IMR-90 (cell line): ENCODE results near the gene WLS. TPM values are rescaled to one million over a fixed set of nuclear protein-coding genes. Genes with fewer than 3 reads are reported as not detected.

ENCODE experiments used
- ATAC-seq: fragments of 200-7000 bp; cut with Tn5 transposase; 2 replicates; pipeline ENCODE4 v1.9.1; 2020; ENCODE audit warnings: low read depth, mild to moderate bottlenecking, moderate library complexity
- BruUV-seq: library from RNA; stranded (reverse); fragments of 400-500 nt; replicated peaks from 2 replicates; lab custom pipeline; 2021; lab: Mats Ljungman, UMichigan
- CTCF ChIA-PET: fragments of 300-600 bp; formaldehyde crosslinking; extraction: SDS; loops from one replicate; lab custom pipeline; 2021; ENCODE audit warnings: antibody characterized with exemption; lab: Yijun Ruan, JAX
- POLR2A ChIA-PET: fragments of 300-600 bp; sonication (Branson Sonifier 250); formaldehyde crosslinking; loops from one replicate; lab custom pipeline; 2022; ENCODE audit warnings: antibody characterized with exemption; ENCODE audit not compliant: unreplicated experiment; lab: Charles Lee
- DNase-seq: peaks from one replicate; pipeline ENCODE4 v3.0.0; 2013
- H2AFZ ChIP-seq: replicated peaks from 2 replicates; pipeline ENCODE3; 2013; ENCODE audit warnings: low read length, mild to moderate bottlenecking; ENCODE audit not compliant: poor library complexity
- H2AK5ac ChIP-seq: 2 replicates; pipeline ENCODE4 v1.6.1; 2013; ENCODE audit warnings: low read depth, low read length, inconsistent platforms
- H2AK9ac ChIP-seq: replicated peaks from 2 replicates; pipeline ENCODE3; 2013; ENCODE audit warnings: mild to moderate bottlenecking, low read depth, low read length, moderate library complexity; ENCODE audit not compliant: poor library complexity
- H2BK120ac ChIP-seq: 2 replicates; pipeline ENCODE4 v1.6.1; 2013; ENCODE audit warnings: low read depth, low read length, inconsistent platforms
- H2BK15ac ChIP-seq: 3 replicates; pipeline ENCODE4 v1.6.1; 2013; ENCODE audit warnings: low read depth, low read length, inconsistent platforms
- H2BK20ac ChIP-seq: 2 replicates; pipeline ENCODE4 v1.6.1; 2013; ENCODE audit warnings: low read depth, mild to moderate bottlenecking, inconsistent platforms, low read length, moderate library complexity
- H2BK5ac ChIP-seq: 2 replicates; pipeline ENCODE4 v1.6.1; 2013; ENCODE audit warnings: mild to moderate bottlenecking, low read depth, low read length, inconsistent platforms; ENCODE audit not compliant: poor library complexity, severe bottlenecking
- H3K14ac ChIP-seq: replicated peaks from 2 replicates; pipeline ENCODE4 v1.6.1; 2013; ENCODE audit warnings: low read depth, low read length, inconsistent platforms
- H3K18ac ChIP-seq: 2 replicates; pipeline ENCODE4 v1.6.1; 2013; ENCODE audit warnings: low read depth, low read length, control low read depth
- H3K23ac ChIP-seq: 2 replicates; pipeline ENCODE4 v1.6.1; 2013; ENCODE audit warnings: low read depth, low read length, inconsistent platforms
- H3K27ac ChIP-seq: 2 replicates; pipeline ENCODE4 v1.5.1; 2013; ENCODE audit warnings: mild to moderate bottlenecking, control low read depth, low read length; ENCODE audit not compliant: insufficient read depth
- H3K27me3 ChIP-seq: 2 replicates; pipeline ENCODE4 v1.6.1; 2013; ENCODE audit warnings: low read length; ENCODE audit not compliant: control insufficient read depth, insufficient read depth
- H3K36me3 ChIP-seq: 2 replicates; pipeline ENCODE4 v1.6.1; 2013; ENCODE audit warnings: low read length, mixed read lengths; ENCODE audit not compliant: control insufficient read depth, insufficient read depth
- H3K4ac ChIP-seq: 2 replicates; pipeline ENCODE4 v1.6.1; 2013; ENCODE audit warnings: low read depth, low read length, inconsistent platforms
- H3K4me1 ChIP-seq: 2 replicates; pipeline ENCODE4 v1.6.1; 2013; ENCODE audit warnings: low read length, mixed read lengths; ENCODE audit not compliant: control insufficient read depth, insufficient read depth
- H3K4me2 ChIP-seq: 2 replicates; pipeline ENCODE4 v1.6.1; 2013; ENCODE audit warnings: low read depth, mild to moderate bottlenecking, control low read depth, low read length, moderate library complexity
- H3K4me3 ChIP-seq: 2 replicates; pipeline ENCODE4 v1.5.1; 2013; ENCODE audit warnings: low read depth, mild to moderate bottlenecking, control low read depth, low read length, moderate library complexity; ENCODE audit not compliant: insufficient read depth
- H3K56ac ChIP-seq: 2 replicates; pipeline ENCODE4 v1.6.1; 2013; ENCODE audit warnings: low read length, inconsistent platforms; ENCODE audit not compliant: insufficient read depth; ENCODE audit errors: extremely low read depth
- H3K79me1 ChIP-seq, 2 experiments: 2 replicates each; pipeline ENCODE4 v1.6.1; 2013; ENCODE audit warnings: low read length in 2 of 2, inconsistent platforms in 1 of 2, low read depth in 1 of 2
- H3K9ac ChIP-seq: 2 replicates; pipeline ENCODE4 v1.6.1; 2013; ENCODE audit warnings: low read depth, low read length, control low read depth
- H3K9me1 ChIP-seq: 2 replicates; pipeline ENCODE4 v1.6.1; 2013; ENCODE audit warnings: low read length, inconsistent platforms; ENCODE audit not compliant: insufficient read depth
- H3K9me3 ChIP-seq: 2 replicates; pipeline ENCODE4 v1.6.1; 2013; ENCODE audit warnings: low read length; ENCODE audit not compliant: control insufficient read depth, insufficient read depth
- H4K20me1 ChIP-seq: 2 replicates; pipeline ENCODE4 v1.6.1; 2013; ENCODE audit warnings: low read length, inconsistent platforms; ENCODE audit not compliant: insufficient read depth
- H4K5ac ChIP-seq: 2 replicates; pipeline ENCODE4 v1.6.1; 2013; ENCODE audit warnings: mild to moderate bottlenecking, low read depth, low read length, control low read depth
- H4K8ac ChIP-seq, 2 experiments: 2 replicates each; pipeline ENCODE4 v1.6.1; 2013; ENCODE audit warnings: low read depth in 2 of 2, low read length in 2 of 2, control low read depth in 1 of 2, inconsistent platforms in 1 of 2
- H4K91ac ChIP-seq: 2 replicates; pipeline ENCODE4 v1.6.1; 2013; ENCODE audit warnings: low read depth, low read length, inconsistent platforms; ENCODE audit not compliant: insufficient read depth
- BHLHE40 ChIP-seq: fragments of 150-350 bp; IDR thresholded peaks from 2 replicates; pipeline ENCODE4 v1.6.1; 2016; ENCODE audit warnings: mild to moderate bottlenecking, low read depth, low read length
- CEBPB ChIP-seq: IDR thresholded peaks from 2 replicates; pipeline ENCODE4 v1.6.1; 2012; ENCODE audit warnings: low read depth, low read length, improper control_type of control experiment
- CHD1 ChIP-seq: IDR thresholded peaks from 2 replicates; pipeline ENCODE4 v1.6.1; 2012; ENCODE audit warnings: low read depth, low read length, improper control_type of control experiment
- CTCF ChIP-seq: conservative IDR thresholded peaks from 2 replicates; pipeline ENCODE4 v1.5.1; 2012; ENCODE audit warnings: mild to moderate bottlenecking, low read depth, low read length, improper control_type of control experiment
- ELK1 ChIP-seq: fragments of 150-350 bp; IDR thresholded peaks from 2 replicates; pipeline ENCODE4 v1.6.1; 2016; ENCODE audit warnings: low read depth, mild to moderate bottlenecking, low read length, moderate library complexity, borderline replicate concordance
- FOS ChIP-seq: fragments of 150-350 bp; IDR thresholded peaks from 2 replicates; pipeline ENCODE4 v1.6.1; 2016; ENCODE audit warnings: low read depth, low read length
- MAFK ChIP-seq: IDR thresholded peaks from 2 replicates; pipeline ENCODE4 v1.6.1; 2012; ENCODE audit warnings: low read depth, low read length, improper control_type of control experiment
- MAZ ChIP-seq: IDR thresholded peaks from 2 replicates; pipeline ENCODE4 v1.6.1; 2012; ENCODE audit warnings: low read depth, mild to moderate bottlenecking, low read length, improper control_type of control experiment, moderate library complexity, borderline replicate concordance
- MXI1 ChIP-seq: IDR thresholded peaks from 2 replicates; pipeline ENCODE4 v1.6.1; 2012; ENCODE audit warnings: low read depth, mild to moderate bottlenecking, low read length, moderate library complexity, borderline replicate concordance
- NFE2L2 ChIP-seq: fragments of 150-350 bp; IDR thresholded peaks from 2 replicates; pipeline ENCODE4 v1.6.1; 2016; ENCODE audit warnings: low read depth, mild to moderate bottlenecking, low read length
- RAD21 ChIP-seq: IDR thresholded peaks from 2 replicates; pipeline ENCODE4 v1.6.1; 2012; ENCODE audit warnings: low read length, improper control_type of control experiment
- RCOR1 ChIP-seq: IDR thresholded peaks from 2 replicates; pipeline ENCODE4 v1.6.1; 2012; ENCODE audit warnings: mild to moderate bottlenecking, low read length, improper control_type of control experiment; ENCODE audit not compliant: insufficient replicate concordance
- RFX5 ChIP-seq: IDR thresholded peaks from 2 replicates; pipeline ENCODE4 v1.8.0; 2012; ENCODE audit warnings: low read depth, mild to moderate bottlenecking, low read length, moderate library complexity
- SMC3 ChIP-seq: fragments of 150-350 bp; IDR thresholded peaks from 2 replicates; pipeline ENCODE4 v1.6.1; 2016; ENCODE audit warnings: low read depth, mild to moderate bottlenecking, antibody characterized with exemption, low read length, moderate library complexity
- WGBS, 2 experiments: methylation state at CpG; one replicate each; pipeline versions ENCODE4 v1.1.5 to v1.1.7; 2013; ENCODE audit warnings: missing lambda C conversion rate in 2 of 2; ENCODE audit not compliant: insufficient read length in 1 of 2; ENCODE audit errors: extremely low coverage in 2 of 2; 5-methylcytosine and 5-hydroxymethylcytosine counted together
- dilution Hi-C: fragments of 300-500 bp; cut with HindIII; formaldehyde crosslinking; loops from one replicate; pipeline ENCODE4 v1.14.3; 2018; ENCODE audit warnings: low sequenced_read_pairs; ENCODE audit not compliant: unreplicated experiment
- in situ Hi-C: fragments of 300-500 bp; cut with MboI; formaldehyde crosslinking; loops from 3 replicates; pipeline ENCODE4 v1.14.3; 2019; ENCODE audit warnings: low sequenced_read_pairs, inconsistent platforms, mixed read lengths
- intact Hi-C: fragments of 100-400 bp; cut with micrococcal nuclease; formaldehyde crosslinking; loops from 2 replicates; pipeline ENCODE4 v1.10.0; 2022
- polyA plus RNA-seq, 3 experiments: library from polyadenylated mRNA; depleted of rRNA; stranded (reverse); fragments of >200 nt; gene quantifications; 2 replicates each; pipeline ENCODE4 v1.2.3, GENCODE V29; 2012; ENCODE audit warnings: low replicate concordance in 1 of 3
- total RNA-seq: library from RNA; depleted of rRNA; stranded (reverse); fragments of >200 nt; gene quantifications from 2 replicates; pipeline ENCODE4 v1.2.3, GENCODE V29; 2012
- TF ChIP-seq, protein P1 (sequence below): fragments of 150-350 bp; IDR thresholded peaks from 2 replicates; pipeline ENCODE4 v1.6.1; 2017; ENCODE audit warnings: mild to moderate bottlenecking, antibody characterized with exemption, low read length, low read depth

Gene WLS
- total and polyA plus RNA-seq, 2 of the 4 experiments (the other 2 are of a cell fraction): 152 to 157 TPM

DNA sequence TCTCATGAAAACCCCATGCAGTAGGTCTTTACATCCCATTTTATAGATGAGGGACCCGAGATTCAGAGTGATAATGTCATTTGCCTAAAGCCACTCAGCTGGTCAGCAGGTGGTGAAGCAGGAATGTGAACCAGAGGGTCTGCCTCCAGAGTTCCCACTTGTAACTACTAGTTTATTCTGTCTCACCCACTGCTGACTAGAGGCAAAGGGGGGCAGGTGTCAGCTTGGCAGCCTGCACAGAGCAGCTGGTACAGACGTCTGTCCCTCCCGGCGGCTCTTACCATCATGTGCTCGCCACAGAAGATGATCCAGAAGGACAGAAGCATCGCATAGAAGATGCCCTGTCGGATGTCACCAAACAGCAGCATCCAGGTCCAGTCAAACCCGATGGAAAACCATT lies 82.4 kb downstream of the WLS start:
- DNase-seq: no peak
- no peak overlapping the region for H2AK9ac ChIP-seq
- H2AK5ac ChIP-seq: no peak overlapping the region
- ChIA-PET POLR2A (no interaction called here), CTCF (no interaction called here)
- H3K79me1 ChIP-seq: peaks cover 16 to 20% of the 10 kb centered on the region in 2 experiments; a peak in 3 of 4 replicates
- no peak overlapping the region for H3K4me2 ChIP-seq
- no peak overlapping the region for H3K18ac ChIP-seq
- no peaks in the 10 kb centered on the region for H3K27me3 ChIP-seq
- no peak overlapping the region for H4K8ac ChIP-seq
- dilution Hi-C loops: no loop called here
- H3K56ac ChIP-seq: no peak overlapping the region
- no peaks in the 10 kb centered on the region for H4K20me1 ChIP-seq
- 87% methylated on average over 5 of the region's 8 CpGs; no CpG with 5 or more reads in 1 of the 2 experiments for WGBS, 2 experiments
- H2BK120ac ChIP-seq: no peak overlapping the region
- H3K4ac ChIP-seq: no peak overlapping the region
- no peak overlapping the region for H2BK5ac ChIP-seq
- no peak overlapping the region for H2BK20ac ChIP-seq
- H3K4me3 ChIP-seq: no peak overlapping the region
- no TSS peak for BruUV-seq
- H4K91ac ChIP-seq: no peak overlapping the region
- H3K36me3 ChIP-seq: peaks cover 59% of the 10 kb centered on the region
- intact Hi-C loops: no loop called here
- H3K23ac ChIP-seq: no peak overlapping the region
- H3K9me1 ChIP-seq: peaks cover 18% of the 10 kb centered on the region
- H3K14ac ChIP-seq: no peak overlapping the region
- H2AFZ ChIP-seq: no peak overlapping the region
- no peak for ATAC-seq
- in situ Hi-C loops: no loop called here
- H3K9ac ChIP-seq: no peak overlapping the region
- no peak for TF ChIP-seq FOS
- no peak for TF ChIP-seq RAD21
- TF ChIP-seq NFE2L2: no peak
- no peak for TF ChIP-seq SMC3
- no peak for TF ChIP-seq CEBPB
- no peak for TF ChIP-seq RFX5
- TF ChIP-seq ELK1: no peak
- TF ChIP-seq MXI1: no peak
- TF ChIP-seq RCOR1: no peak
- no peak for TF ChIP-seq CTCF
- TF ChIP-seq, protein P1, sequence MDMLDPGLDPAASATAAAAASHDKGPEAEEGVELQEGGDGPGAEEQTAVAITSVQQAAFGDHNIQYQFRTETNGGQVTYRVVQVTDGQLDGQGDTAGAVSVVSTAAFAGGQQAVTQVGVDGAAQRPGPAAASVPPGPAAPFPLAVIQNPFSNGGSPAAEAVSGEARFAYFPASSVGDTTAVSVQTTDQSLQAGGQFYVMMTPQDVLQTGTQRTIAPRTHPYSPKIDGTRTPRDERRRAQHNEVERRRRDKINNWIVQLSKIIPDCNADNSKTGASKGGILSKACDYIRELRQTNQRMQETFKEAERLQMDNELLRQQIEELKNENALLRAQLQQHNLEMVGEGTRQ: no peak
- no peak for TF ChIP-seq CHD1
- TF ChIP-seq MAZ: no peak
- TF ChIP-seq BHLHE40: no peak
- TF ChIP-seq MAFK: no peak
- no peak overlapping the region for H4K5ac ChIP-seq
- no peaks in the 10 kb centered on the region for H3K9me3 ChIP-seq
- H2BK15ac ChIP-seq: no peak overlapping the region
- H3K27ac ChIP-seq: no peak overlapping the region
- 0 out of 2 replicates have a peak, but pooled peaks cover 2% of the 10 kb centered on the region for H3K4me1 ChIP-seq
